HL-60 (cell line): Measurements from ENCODE around the gene PLCD1.

Source experiments
- DNase-seq, 2 experiments: peaks; one replicate each; pipeline ENCODE4 v3.0.0-alpha.2; 2010 to 2020; ENCODE audit warnings: low read depth in 1 of 2, low spot score in 1 of 2
- H3K27ac ChIP-seq: fragments of 250-450 bp; sonication (Bioruptor Pico); replicated peaks from 2 replicates; pipeline ENCODE4 v1.5.1; 2020; ENCODE audit warnings: mild to moderate bottlenecking, moderate library complexity
- H3K27me3 ChIP-seq: fragments of 250-450 bp; sonication (Bioruptor Pico); 2 replicates; pipeline ENCODE4 v1.5.1; 2021; ENCODE audit warnings: mild to moderate bottlenecking, moderate library complexity; ENCODE audit not compliant: insufficient read depth, poor library complexity, severe bottlenecking
- H3K4me3 ChIP-seq: replicated peaks from 2 replicates; pipeline ENCODE4 v1.5.1; 2011; ENCODE audit warnings: mild to moderate bottlenecking, control low read depth, low read length; ENCODE audit not compliant: insufficient read depth
- GABPA ChIP-seq: IDR thresholded peaks from 2 replicates; pipeline ENCODE4 v1.6.1; 2012; ENCODE audit warnings: low read depth
- POLR2AphosphoS5 ChIP-seq: IDR thresholded peaks from 2 replicates; pipeline ENCODE4 v1.6.1; 2012; ENCODE audit warnings: low read depth
- SPI1 ChIP-seq: IDR thresholded peaks from 2 replicates; pipeline ENCODE4 v1.6.1; 2012; ENCODE audit warnings: low read depth, mild to moderate bottlenecking, borderline replicate concordance
- TF ChIP-seq, protein P1 (sequence below): IDR thresholded peaks from one replicate; pipeline ENCODE4 v1.5.1; 2011; ENCODE audit warnings: low read length, control low read depth, inconsistent platforms; ENCODE audit not compliant: insufficient read depth
- TF ChIP-seq, protein P2 (sequence below): IDR thresholded peaks from 2 replicates; pipeline ENCODE4 v1.6.1; 2012; ENCODE audit warnings: low read depth; ENCODE audit not compliant: insufficient replicate concordance

The PLCD1 gene

DNA sequence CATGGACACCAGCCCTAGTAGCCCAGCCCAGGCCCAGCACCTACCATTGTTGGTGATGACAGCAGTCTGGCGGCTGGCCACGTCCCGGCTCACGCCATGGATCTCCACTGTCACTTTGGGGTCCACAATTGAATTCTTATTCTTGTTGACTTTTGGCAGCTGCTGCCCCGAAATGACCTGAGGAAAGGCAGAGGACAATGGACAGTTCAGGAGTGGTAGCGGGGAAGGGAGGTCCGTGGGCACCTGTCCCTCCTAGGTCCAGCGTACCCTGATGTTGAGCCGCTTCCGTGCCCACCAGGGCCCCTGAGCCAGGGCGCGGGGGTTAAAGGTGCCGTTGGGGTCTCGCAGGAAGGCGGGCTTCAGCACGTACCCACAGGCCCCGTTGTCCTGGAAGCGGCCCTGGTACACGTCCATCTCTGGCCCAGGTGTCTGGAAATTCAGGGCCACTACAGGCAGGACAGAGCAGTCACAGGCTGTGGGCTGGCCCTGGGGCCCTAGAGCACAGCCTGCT lies 21.2 kb downstream of the PLCD1 start:
- TF ChIP-seq, protein P1, sequence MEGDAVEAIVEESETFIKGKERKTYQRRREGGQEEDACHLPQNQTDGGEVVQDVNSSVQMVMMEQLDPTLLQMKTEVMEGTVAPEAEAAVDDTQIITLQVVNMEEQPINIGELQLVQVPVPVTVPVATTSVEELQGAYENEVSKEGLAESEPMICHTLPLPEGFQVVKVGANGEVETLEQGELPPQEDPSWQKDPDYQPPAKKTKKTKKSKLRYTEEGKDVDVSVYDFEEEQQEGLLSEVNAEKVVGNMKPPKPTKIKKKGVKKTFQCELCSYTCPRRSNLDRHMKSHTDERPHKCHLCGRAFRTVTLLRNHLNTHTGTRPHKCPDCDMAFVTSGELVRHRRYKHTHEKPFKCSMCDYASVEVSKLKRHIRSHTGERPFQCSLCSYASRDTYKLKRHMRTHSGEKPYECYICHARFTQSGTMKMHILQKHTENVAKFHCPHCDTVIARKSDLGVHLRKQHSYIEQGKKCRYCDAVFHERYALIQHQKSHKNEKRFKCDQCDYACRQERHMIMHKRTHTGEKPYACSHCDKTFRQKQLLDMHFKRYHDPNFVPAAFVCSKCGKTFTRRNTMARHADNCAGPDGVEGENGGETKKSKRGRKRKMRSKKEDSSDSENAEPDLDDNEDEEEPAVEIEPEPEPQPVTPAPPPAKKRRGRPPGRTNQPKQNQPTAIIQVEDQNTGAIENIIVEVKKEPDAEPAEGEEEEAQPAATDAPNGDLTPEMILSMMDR = no peak
- TF ChIP-seq SPI1 (no peak), GABPA (no peak), POLR2AphosphoS5 (no peak)
- TF ChIP-seq, protein P2, sequence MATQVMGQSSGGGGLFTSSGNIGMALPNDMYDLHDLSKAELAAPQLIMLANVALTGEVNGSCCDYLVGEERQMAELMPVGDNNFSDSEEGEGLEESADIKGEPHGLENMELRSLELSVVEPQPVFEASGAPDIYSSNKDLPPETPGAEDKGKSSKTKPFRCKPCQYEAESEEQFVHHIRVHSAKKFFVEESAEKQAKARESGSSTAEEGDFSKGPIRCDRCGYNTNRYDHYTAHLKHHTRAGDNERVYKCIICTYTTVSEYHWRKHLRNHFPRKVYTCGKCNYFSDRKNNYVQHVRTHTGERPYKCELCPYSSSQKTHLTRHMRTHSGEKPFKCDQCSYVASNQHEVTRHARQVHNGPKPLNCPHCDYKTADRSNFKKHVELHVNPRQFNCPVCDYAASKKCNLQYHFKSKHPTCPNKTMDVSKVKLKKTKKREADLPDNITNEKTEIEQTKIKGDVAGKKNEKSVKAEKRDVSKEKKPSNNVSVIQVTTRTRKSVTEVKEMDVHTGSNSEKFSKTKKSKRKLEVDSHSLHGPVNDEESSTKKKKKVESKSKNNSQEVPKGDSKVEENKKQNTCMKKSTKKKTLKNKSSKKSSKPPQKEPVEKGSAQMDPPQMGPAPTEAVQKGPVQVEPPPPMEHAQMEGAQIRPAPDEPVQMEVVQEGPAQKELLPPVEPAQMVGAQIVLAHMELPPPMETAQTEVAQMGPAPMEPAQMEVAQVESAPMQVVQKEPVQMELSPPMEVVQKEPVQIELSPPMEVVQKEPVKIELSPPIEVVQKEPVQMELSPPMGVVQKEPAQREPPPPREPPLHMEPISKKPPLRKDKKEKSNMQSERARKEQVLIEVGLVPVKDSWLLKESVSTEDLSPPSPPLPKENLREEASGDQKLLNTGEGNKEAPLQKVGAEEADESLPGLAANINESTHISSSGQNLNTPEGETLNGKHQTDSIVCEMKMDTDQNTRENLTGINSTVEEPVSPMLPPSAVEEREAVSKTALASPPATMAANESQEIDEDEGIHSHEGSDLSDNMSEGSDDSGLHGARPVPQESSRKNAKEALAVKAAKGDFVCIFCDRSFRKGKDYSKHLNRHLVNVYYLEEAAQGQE = no peak

DNA sequence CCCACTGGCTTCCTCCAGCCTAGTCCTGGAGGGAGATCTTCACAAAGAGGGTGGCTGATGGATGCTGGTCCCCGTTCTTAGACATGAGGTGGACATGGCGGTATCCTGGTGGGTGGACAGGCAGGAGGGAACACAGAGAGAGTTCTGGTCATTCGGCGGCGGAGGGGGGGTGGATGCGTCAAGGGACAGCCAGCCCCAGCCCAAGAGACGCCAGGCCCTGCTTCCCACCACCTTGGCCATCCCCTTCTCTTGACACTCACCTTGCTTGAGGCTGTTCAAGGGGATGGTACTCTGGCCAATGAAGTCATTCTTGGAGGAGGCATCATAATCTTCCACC lies 21.7 kb downstream of the PLCD1 start:
- TF ChIP-seq GABPA = no peak
- TF ChIP-seq POLR2AphosphoS5 = no peak; the same call in 1 of the 2 replicates
- TF ChIP-seq, protein P1 = no peak
- TF ChIP-seq, protein P2 = no peak
- no peak for TF ChIP-seq SPI1
- Histone ChIP-seq H3K27me3 (no peaks in the 10 kb centered on the region), H3K4me3 (no peak overlapping the region), H3K27ac (no peak overlapping the region)
- no peak for DNase-seq

More for the DNA sequence above, 21.2 kb downstream of the PLCD1 start:
- Histone ChIP-seq H3K27me3 (no peaks in the 10 kb centered on the region), H3K27ac (no peak overlapping the region), H3K4me3 (no peak overlapping the region)
- no peak for DNase-seq

DNA sequence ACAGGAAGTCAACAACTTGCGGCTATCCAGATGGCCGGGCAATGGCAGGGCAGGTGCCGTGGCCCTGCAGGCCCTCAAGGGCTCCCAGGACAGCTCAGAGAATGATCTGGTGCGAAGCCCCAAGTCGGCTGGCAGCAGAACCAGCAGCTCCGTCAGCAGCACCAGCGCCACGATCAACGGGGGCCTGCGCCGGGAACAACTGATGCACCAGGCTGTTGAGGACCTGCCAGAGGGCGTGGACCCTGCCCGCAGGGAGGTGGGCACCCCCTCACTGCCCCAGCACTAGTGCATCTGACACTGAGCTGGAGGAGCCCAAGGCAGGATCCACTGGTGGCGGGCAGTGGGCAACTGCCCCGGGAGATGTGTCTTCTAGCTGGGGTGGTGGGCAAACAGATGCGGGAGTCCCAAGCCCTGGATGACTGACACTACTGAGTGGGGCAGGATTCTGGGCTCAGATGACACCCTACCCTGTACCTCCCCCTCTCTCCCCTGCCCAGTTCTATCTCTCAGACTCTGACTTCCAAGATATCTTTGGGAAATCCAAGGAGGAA lies 22.9 kb downstream of the PLCD1 start:
- Histone ChIP-seq H3K27ac (no peak overlapping the region), H3K4me3 (no peak overlapping the region), H3K27me3 (no peaks in the 10 kb centered on the region)
- no peak for TF ChIP-seq GABPA
- TF ChIP-seq, protein P2 = no peak
- TF ChIP-seq, protein P1 = no peak
- no peak for TF ChIP-seq POLR2AphosphoS5
- TF ChIP-seq SPI1 = no peak
- DNase-seq = no peak
